GM19455 (cell line): ENCODE data around the gene ALOXE3.

ENCODE experiments used
- ATAC-seq: cut with Tn5 transposase; IDR thresholded peaks from one replicate; pipeline ENCODE4 v1.9.1; 2021; ENCODE audit not compliant: unreplicated experiment

Gene ALOXE3

DNA sequence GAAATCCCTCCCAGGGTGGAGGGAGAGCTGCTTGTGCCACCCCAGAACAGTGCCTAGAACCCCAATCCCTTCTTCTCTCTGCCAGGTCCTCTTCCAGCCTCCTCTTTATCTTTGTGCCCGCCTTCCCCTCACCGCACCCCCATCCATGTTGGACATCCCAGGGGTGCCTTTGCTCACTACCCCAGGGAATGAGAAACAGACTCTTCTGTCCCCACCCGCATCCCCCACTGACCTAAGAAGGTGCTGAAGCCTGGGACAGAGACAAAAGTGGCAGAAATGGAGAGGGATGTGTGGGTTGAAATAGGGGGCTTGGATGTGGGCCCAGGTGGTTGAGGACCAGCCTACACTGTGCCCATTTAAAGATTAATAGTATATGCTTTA is 62.5 kb downstream of the ALOXE3 start:
- ATAC-seq: no peak

- ATAC-seq: no peak
These were observed 64.7 kb downstream of the ALOXE3 start for GRCh38 chr17:8053600-8053999.

DNA sequence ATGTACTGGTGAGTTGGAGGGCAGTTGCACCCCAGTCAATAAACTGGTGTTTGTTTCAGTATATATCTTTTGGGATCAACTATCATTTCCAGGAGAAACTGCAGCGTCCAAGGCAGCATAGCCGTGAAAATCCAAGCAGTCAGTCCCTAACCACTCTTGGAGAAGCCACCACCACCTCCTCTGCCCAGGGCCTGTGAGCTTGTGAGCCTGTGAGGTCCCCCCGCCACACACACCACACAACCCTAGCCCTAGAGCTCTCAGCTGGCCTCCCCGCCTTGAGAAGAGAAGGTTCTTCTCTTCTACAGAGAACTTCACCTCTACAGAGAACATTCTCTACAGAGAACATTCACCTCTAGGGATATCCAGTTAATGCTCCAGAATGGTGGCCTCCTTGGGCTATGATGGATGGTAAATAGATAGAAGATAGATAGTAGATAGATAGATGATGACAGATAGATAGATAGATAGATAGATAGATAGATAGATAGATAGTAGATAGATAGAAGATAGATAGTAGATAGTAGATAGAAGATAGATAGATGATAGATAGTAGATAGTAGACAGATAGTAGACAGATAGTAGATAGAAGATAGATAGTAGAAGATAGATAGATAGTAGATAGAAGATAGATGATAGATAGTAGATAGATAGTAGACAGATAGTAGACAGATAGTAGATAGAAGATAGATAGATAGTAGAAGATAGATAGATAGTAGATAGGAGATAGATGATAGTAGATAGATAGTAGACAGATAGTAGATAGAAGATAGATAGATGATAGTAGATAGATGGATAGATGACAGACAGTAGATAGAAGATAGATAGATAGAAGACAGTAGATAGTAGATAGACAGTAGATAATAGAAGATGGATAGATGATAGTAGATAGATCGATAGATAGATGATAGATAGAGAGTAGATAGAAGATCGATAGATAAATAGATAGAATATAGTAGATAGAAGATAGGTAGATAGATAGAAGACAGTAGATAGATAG is 65.8 kb downstream of the ALOXE3 start:
- no peak for ATAC-seq

DNA sequence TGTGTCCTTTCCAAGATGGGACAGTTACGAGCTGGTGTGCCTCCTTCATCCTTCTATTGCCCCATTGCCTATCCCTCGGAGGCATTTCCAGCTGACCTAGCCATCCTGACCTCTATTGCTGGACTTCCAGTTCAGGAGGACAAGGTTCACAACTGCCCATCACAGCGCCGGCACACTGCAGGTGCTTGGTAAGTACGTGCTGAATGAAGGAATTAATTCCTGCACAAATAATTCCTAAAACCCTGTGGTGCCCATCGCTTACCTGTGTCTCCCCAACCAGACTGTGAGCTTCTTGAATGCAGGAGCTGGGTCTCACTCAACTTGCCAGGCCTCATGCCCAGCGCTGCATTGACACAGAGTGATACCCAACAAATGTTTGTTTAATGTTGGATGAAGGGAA is 66.5 kb downstream of the ALOXE3 start:
- ATAC-seq: no peak

GRCh38 chr17:8048736-8049135 is 69.6 kb downstream of the ALOXE3 start:
- no peak for ATAC-seq

DNA sequence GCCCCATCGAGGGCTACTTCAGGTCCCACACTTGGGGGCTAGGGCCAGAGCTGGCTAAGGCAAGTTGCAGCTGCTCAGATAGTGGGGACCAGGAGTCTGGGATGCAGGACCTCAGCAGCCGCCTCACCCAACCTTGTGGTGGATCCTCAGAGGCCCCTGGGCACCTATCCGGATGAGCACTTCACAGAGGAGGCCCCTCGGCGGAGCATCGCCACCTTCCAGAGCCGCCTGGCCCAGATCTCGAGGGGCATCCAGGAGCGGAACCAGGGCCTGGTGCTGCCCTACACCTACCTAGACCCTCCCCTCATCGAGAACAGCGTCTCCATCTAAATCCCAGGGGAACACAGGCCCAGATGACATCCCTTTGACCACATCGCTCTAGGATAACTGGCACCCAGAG is 70.1 kb downstream of the ALOXE3 start:
- no peak for ATAC-seq

DNA sequence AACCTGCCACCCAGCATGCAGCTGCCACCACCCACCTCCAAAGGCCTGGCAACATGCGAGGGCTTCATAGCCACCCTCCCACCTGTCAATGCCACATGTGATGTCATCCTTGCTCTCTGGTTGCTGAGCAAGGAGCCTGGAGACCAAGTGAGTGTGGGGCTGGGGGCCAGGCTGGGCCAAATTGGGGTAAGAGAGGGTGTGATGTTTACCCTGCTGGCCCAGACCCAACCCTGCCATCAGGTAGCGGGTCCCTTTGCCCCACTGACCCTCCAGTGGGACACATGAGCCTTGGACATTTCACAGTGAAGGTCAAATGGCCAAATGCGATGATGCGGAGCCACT is 70.6 kb downstream of the ALOXE3 start:
- no peak for ATAC-seq

DNA sequence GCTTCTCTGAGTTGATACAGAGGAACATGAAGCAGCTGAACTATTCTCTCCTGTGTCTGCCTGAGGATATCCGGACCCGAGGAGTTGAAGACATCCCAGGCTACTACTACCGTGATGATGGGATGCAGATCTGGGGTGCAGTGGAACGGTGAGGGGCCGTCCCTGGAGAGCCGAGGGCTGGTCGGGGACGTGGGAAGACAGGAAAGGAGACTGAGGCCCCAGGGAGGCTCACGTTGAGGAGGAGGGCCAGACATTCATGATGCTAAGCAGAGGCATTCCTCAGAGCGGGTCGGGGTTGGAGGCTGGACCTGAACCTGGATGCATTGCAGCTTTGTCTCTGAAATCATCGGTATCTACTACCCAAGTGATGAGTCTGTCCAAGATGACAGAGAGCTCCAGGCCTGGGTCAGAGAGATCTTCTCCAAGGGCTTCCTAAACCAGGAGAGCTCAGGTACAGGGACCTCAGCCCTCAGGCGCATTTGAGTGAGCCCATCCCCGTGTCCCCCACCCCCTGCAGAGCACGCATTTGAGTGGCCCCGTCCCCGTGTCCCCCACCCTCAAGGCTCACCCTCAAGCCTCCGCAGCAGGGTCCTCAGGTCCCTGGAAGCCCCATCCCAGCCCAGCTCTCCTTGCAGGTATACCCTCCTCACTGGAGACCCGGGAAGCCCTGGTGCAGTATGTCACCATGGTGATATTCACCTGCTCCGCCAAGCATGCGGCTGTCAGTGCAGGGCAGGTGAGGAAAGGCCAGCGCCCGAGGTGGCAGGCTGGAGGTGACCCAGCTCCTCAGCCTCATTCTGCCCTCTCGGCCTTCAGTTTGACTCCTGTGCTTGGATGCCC is 71.2 kb downstream of the ALOXE3 start:
- no peak for ATAC-seq

DNA sequence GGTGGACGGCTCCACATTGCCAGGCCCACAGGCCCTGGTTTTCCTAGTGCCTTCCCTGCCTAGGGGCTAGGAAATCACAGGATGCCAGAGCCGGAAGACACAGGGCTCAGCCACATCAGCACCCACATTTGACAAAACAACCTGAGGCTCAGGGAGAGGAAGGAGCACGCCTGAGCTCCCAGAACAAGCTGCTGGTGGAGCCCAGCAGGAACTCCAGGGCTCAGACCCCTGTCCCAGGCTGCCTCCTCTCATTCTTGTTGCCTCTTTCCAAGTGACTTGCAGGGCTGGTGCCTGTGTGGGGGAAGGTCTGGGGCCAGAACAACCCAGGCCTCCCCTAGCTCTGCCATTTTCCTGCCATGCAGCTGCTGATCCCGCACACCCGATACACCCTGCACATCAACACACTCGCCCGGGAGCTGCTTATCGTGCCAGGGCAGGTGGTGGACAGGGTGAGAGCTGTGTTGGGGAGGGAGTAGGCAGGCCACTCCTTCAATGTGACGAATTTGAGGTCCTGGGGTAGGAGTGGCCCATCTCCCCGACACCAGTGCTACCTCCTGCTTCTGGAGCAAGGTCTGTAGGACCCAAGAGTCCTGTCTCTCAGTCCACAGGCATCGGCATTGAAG is 71.9 kb downstream of the ALOXE3 start:
- ATAC-seq: no peak
